ENCODE measurements around the gene FBXO34.
"Not testable (repeated sequence)": the region's sequence is repeated elsewhere in the genome, so short reads cannot be mapped to it uniquely, and the experiment has no call there.

The FBXO34 gene

GRCh38 chr14:55303125-55303499 is 31.9 kb downstream of the FBXO34 start:
- H3K4me3 ChIP-seq (ENCODE audit: low read depth, low read length): no peak overlapping the region
- no peak for TF ChIP-seq CTCF (IDR thresholded peaks at IDR 0.05; ENCODE audit: low read depth, low read length, missing control alignments)
- no peak for DNase-seq (ENCODE audit: low read depth)
- in situ Hi-C loops (cut with HindIII; ENCODE audit: low sequenced_read_pairs): no loop called here

DNA sequence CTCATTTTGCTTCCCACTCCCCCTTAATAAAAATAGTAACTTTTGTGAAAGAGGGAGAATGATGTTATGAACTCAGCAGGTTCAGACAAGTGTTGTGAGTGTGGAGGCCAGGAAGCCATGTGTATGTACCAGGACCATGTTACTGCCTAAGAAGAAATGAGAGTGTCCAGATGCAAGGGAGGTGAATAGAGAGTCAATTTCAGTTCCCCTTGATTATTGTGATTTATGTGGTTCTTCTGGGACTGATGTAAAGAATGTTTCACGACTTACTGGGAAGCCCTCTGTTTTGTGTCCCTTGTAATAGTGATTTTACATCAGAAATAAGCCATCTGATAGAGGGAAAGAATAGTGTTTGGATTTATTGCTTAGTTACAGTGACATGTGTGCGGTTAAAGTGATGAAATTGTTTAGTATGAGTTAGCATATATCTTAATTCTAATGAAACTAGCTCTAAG is 32.5 kb downstream of the FBXO34 start:
- TF ChIP-seq CTCF (IDR thresholded peaks at IDR 0.05; ENCODE audit: low read depth, low read length, missing control alignments): no peak
- DNase-seq (ENCODE audit: low read depth): no peak
- H3K4me3 ChIP-seq (ENCODE audit: low read depth, low read length): no peak overlapping the region
- in situ Hi-C loops (cut with HindIII; ENCODE audit: low sequenced_read_pairs): no loop called here

DNA sequence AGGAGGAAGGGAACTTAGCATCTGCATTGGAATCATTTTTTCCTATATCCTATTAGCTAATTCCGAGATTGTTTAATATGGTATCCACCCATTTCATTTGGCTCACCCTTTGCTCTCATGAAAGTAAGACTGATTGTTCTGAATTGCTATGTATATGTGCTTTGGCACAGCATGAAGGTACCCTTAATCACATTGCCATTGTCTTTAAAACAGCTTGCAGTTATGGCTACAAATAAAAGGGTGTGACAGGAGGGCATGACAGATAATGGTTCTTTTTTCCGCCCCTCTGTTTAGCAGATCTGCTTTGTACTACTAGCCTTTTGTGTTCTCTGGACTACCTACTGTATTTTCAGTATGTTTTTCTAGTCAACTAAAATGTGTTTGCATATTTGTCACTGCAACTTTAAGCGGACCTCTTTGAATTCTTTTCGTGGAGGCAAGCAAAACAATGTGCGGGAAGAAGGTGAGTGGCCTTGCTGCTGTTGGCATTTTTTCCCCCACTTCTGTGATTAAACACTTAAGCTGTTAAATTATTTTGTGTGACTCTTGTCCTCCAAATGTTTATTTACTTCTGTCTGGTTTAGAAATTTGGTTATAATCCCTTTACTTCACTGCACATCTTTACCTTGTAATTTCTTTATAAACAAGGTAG is 35.8 kb downstream of the FBXO34 start:
- TF ChIP-seq CTCF (IDR thresholded peaks at IDR 0.05; ENCODE audit: low read depth, low read length, missing control alignments): no peak
- in situ Hi-C loops (cut with HindIII; ENCODE audit: low sequenced_read_pairs): no loop called here
- no peak for DNase-seq (ENCODE audit: low read depth)
- H3K4me3 ChIP-seq (ENCODE audit: low read depth, low read length): no peak overlapping the region

GRCh38 chr14:55309154-55309553 is 37.9 kb downstream of the FBXO34 start:
- no peak overlapping the region for H3K4me3 ChIP-seq (ENCODE audit: low read depth, low read length)
- in situ Hi-C loops (cut with HindIII; ENCODE audit: low sequenced_read_pairs): no loop called here
- DNase-seq (ENCODE audit: low read depth): no peak
- TF ChIP-seq CTCF (IDR thresholded peaks at IDR 0.05; ENCODE audit: low read depth, low read length, missing control alignments): no peak

DNA sequence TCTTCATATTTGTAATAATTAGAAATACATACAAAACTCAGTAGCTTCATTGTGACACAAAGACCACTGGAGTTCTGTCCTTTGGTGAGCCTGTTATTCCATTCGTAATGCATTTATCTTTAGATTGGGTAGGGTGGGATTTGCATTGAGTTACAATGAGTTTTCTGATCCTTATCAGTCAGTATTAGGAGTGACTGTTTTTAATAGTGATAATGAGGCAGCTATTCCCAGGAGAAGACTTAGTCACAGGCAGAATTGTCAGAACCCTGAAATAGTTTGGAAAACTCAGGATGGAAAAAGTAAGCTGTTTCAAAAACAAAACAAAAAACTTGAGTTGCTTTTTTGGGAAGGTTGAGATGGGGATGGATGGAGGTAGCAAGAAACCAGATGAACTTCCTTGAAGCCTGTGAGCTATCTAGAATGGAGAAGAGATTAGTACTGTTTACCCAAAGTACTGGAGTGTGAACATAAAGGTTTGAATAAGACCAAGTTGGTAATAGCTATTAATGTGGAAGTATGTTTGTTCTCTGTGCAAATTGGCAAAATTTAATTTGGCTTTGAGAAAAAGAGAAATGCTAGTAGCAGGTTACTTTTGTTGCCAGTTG is 38.6 kb downstream of the FBXO34 start:
- no peak for DNase-seq (ENCODE audit: low read depth)
- TF ChIP-seq CTCF (IDR thresholded peaks at IDR 0.05; ENCODE audit: low read depth, low read length, missing control alignments): no peak
- H3K4me3 ChIP-seq (ENCODE audit: low read depth, low read length): no peak overlapping the region
- in situ Hi-C loops (cut with HindIII; ENCODE audit: low sequenced_read_pairs): no loop called here

DNA sequence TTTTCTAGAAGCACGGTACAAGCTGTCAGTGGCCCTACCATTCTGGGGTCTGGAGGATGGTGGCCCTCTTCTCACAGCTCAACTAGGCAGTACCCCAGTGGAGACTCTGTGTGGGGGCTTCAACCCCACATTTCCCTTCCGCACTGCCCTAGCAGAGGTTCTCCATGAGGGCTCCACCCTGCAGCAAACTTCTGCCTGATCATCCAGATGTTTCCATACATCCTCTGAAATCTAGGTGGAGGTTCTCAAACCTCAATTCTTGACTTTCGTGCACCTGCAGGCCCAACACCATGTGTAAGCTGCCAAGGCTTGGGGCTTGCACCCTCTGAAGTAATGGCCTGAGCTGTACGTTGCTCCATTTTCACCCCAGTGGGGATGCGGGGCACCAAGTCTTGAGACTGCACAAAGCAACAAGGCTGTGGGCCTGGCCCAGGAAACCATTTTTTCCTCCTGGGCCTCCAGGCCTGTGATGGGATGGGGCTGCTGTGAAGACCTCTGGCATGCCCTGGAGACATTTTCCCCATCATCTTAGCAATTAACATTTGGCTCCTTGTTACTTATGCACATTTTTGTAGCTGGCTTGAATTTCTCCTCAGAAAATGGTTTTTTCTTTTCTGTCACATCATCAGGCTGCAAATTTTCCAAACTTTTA is 41.3 kb downstream of the FBXO34 start:
- H3K4me3 ChIP-seq (ENCODE audit: low read depth, low read length); in situ Hi-C loops (cut with HindIII; ENCODE audit: low sequenced_read_pairs); DNase-seq (ENCODE audit: low read depth): not testable (repeated sequence)

- in situ Hi-C loops (cut with HindIII; ENCODE audit: low sequenced_read_pairs): no loop called here
- no peak overlapping the region for H3K4me3 ChIP-seq (ENCODE audit: low read depth, low read length)
- TF ChIP-seq CTCF (IDR thresholded peaks at IDR 0.05; ENCODE audit: low read depth, low read length, missing control alignments): no peak
- DNase-seq (ENCODE audit: low read depth): no peak
Measured at GRCh38 chr14:55313480-55313879, 42.3 kb downstream of the FBXO34 start.

Data from astrocyte of the cerebellum (primary cell).